ENCODE data around the gene BICDL1. TPM values are rescaled to one million over a fixed set of nuclear protein-coding genes. Genes with fewer than 3 reads are reported as not detected.

Gene BICDL1
- total RNA-seq, 1 experiment from 2014 or later, result 18.2 TPM

DNA sequence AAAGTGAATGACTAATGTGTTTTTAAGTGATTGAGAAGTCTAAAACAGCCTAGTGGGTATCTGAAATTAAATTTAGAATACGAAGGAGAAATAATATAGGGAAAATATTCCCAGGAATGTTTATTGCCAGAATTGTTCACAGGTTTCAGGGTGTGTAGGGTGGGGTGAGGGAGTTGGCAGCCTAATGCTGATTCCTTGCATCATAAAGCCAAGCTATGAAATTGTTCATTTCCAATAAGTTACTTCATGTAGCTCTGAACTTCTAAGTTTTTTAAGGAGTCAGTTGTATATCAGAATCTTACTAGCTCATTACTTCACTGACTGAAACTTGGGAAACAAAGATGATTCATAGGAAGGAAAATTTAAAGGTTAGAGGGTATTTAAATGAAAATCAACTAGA is 71.2 kb downstream of the BICDL1 start:
- DNase-seq (ENCODE audit: low read depth, low spot score), result no peak

More for the DNA sequence above, 71.2 kb downstream of the BICDL1 start:
- CTCF ChIA-PET, result no interaction called here
- intact Hi-C loops (cut with micrococcal nuclease), result no loop called here
- Histone ChIP-seq H3K9me3 (ENCODE audit: control insufficient read depth in 1 of 2, insufficient read depth in 1 of 2, low read depth in 1 of 2, low read length in 2 of 2) (no peaks in the 10 kb centered on the region), H3K79me2 (ENCODE audit: insufficient read depth, low read length) (no peaks in the 10 kb centered on the region), H3K27me3 (ENCODE audit: insufficient read depth, low read length) (no peaks in the 10 kb centered on the region), H3K4me3 (replicated peaks in 1 of 2; ENCODE audit: low read depth in 1 of 2, low read length in 2 of 2) (no peak overlapping the region), H2AFZ (ENCODE audit: low read depth, low read length, poor library complexity, severe bottlenecking) (no peak overlapping the region), H3K4me1 (ENCODE audit: control insufficient read depth in 1 of 2, insufficient read depth in 2 of 2, low read length in 2 of 2) (no peaks in the 10 kb centered on the region), H3K36me3 (ENCODE audit: control insufficient read depth in 1 of 2, insufficient read depth in 2 of 2, low read length in 2 of 2) (no peaks in the 10 kb centered on the region), H3K4me2 (ENCODE audit: low read length) (no peak overlapping the region), H3K9ac (ENCODE audit: low read length) (no peak overlapping the region), H3K27ac (ENCODE audit: low read depth, low read length) (no peak overlapping the region), H4K20me1 (ENCODE audit: insufficient read depth) (no peaks in the 10 kb centered on the region), H3K9me2 (ENCODE audit: insufficient read depth) (no peaks in the 10 kb centered on the region)
- RAD21 ChIA-PET (ENCODE audit: low non-redundant PET in 1 of 2, low total read pairs in 2 of 2, uncharacterized antibody in 2 of 2, unreplicated experiment in 2 of 2), result no interaction called here
- no TSS peak for BruUV-seq (replicated peaks)
- POLR2A ChIA-PET, result no interaction called here
- TF ChIP-seq SRF (IDR thresholded peaks at IDR 0.05; ENCODE audit: low read depth), result no peak
- TF ChIP-seq ZFX (IDR thresholded peaks at IDR 0.05), result no peak
- no peak for TF ChIP-seq POLR2AphosphoS5 (IDR thresholded peaks at IDR 0.05; ENCODE audit: low read depth, low read length)
- no peak for TF ChIP-seq YY1 (IDR thresholded peaks at IDR 0.05; ENCODE audit: extremely low read depth, insufficient replicate concordance, low read depth, low read length)
- TF ChIP-seq RAD21 (IDR thresholded peaks at IDR 0.05; ENCODE audit: low read depth), result no peak
- TF ChIP-seq ELF1 (IDR thresholded peaks at IDR 0.05; ENCODE audit: borderline replicate concordance, low read depth), result no peak
- TF ChIP-seq, protein P1, sequence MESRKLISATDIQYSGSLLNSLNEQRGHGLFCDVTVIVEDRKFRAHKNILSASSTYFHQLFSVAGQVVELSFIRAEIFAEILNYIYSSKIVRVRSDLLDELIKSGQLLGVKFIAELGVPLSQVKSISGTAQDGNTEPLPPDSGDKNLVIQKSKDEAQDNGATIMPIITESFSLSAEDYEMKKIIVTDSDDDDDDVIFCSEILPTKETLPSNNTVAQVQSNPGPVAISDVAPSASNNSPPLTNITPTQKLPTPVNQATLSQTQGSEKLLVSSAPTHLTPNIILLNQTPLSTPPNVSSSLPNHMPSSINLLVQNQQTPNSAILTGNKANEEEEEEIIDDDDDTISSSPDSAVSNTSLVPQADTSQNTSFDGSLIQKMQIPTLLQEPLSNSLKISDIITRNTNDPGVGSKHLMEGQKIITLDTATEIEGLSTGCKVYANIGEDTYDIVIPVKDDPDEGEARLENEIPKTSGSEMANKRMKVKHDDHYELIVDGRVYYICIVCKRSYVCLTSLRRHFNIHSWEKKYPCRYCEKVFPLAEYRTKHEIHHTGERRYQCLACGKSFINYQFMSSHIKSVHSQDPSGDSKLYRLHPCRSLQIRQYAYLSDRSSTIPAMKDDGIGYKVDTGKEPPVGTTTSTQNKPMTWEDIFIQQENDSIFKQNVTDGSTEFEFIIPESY (IDR thresholded peaks at IDR 0.05; ENCODE audit: extremely low read depth, insufficient replicate concordance, low read length), result no peak
- no peak for TF ChIP-seq ZNF274 (IDR thresholded peaks at IDR 0.05; ENCODE audit: low read depth, low read length)
- TF ChIP-seq CBX3 (IDR thresholded peaks at IDR 0.05; ENCODE audit: low read depth), result no peak
- TF ChIP-seq EZH2phosphoT487 (IDR thresholded peaks at IDR 0.05; ENCODE audit: borderline replicate concordance), result no peak
- TF ChIP-seq EZH2 (IDR thresholded peaks at IDR 0.05), result no peak
- TF ChIP-seq CEBPB (IDR thresholded peaks at IDR 0.05; ENCODE audit: low read depth), result no peak
- TF ChIP-seq, protein P2, sequence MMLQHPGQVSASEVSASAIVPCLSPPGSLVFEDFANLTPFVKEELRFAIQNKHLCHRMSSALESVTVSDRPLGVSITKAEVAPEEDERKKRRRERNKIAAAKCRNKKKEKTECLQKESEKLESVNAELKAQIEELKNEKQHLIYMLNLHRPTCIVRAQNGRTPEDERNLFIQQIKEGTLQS (IDR thresholded peaks at IDR 0.05), result no peak
- no peak for TF ChIP-seq SIN3A (IDR thresholded peaks at IDR 0.05; ENCODE audit: low read depth)
- TF ChIP-seq, protein P3, sequence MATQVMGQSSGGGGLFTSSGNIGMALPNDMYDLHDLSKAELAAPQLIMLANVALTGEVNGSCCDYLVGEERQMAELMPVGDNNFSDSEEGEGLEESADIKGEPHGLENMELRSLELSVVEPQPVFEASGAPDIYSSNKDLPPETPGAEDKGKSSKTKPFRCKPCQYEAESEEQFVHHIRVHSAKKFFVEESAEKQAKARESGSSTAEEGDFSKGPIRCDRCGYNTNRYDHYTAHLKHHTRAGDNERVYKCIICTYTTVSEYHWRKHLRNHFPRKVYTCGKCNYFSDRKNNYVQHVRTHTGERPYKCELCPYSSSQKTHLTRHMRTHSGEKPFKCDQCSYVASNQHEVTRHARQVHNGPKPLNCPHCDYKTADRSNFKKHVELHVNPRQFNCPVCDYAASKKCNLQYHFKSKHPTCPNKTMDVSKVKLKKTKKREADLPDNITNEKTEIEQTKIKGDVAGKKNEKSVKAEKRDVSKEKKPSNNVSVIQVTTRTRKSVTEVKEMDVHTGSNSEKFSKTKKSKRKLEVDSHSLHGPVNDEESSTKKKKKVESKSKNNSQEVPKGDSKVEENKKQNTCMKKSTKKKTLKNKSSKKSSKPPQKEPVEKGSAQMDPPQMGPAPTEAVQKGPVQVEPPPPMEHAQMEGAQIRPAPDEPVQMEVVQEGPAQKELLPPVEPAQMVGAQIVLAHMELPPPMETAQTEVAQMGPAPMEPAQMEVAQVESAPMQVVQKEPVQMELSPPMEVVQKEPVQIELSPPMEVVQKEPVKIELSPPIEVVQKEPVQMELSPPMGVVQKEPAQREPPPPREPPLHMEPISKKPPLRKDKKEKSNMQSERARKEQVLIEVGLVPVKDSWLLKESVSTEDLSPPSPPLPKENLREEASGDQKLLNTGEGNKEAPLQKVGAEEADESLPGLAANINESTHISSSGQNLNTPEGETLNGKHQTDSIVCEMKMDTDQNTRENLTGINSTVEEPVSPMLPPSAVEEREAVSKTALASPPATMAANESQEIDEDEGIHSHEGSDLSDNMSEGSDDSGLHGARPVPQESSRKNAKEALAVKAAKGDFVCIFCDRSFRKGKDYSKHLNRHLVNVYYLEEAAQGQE (IDR thresholded peaks at IDR 0.05; ENCODE audit: low read depth), result no peak
- no peak for TF ChIP-seq TCF7L2 (IDR thresholded peaks at IDR 0.05; ENCODE audit: borderline replicate concordance, extremely low read depth, insufficient read depth, insufficient read length)
- TF ChIP-seq SP1 (IDR thresholded peaks at IDR 0.05; ENCODE audit: low read depth), result no peak
- no peak for ATAC-seq
